ENCODE measurements around the gene MYL10. TPM values are rescaled to one million over a fixed set of nuclear protein-coding genes. Genes with fewer than 3 reads are reported as not detected.

The MYL10 gene
- not detected in 2 replicates for total RNA-seq (2022)
- Bru-seq, nascent RNA = not detected
- percentile 11 among the genes with signal in this experiment for BruChase-seq, experiment 1, labeled RNA remaining after a 2-hour chase
- not detected for BruChase-seq, experiment 2, labeled RNA remaining after a 6-hour chase
- long read RNA-seq = 0 reads

GRCh38 chr7:101629171-101629570, at the start of gene MYL10:
Gene MYL10 (minus strand): TSS chr7:101629296. CDS start chr7:101629118, 178 bp downstream.
- Mint-ChIP-seq H3K27me3 (ENCODE audit: insufficient read depth, unreplicated experiment) (no peaks in the 10 kb centered on the region), H3K4me1 (ENCODE audit: low read depth, unreplicated experiment) (peaks cover 15% of the 10 kb centered on the region), H3K9me3 (ENCODE audit: unreplicated experiment) (no peaks in the 10 kb centered on the region), H3K27ac (ENCODE audit: unreplicated experiment) (no peak within 1 kb of the TSS), H3K4me3 (ENCODE audit: unreplicated experiment) (no peak within 1 kb of the TSS), H3K36me3 (ENCODE audit: insufficient read depth, unreplicated experiment) (no peaks in the 10 kb centered on the region)
- TF ChIP-seq CTCF (IDR thresholded peaks at IDR 0.05; ENCODE audit: insufficient read depth in 1 of 2, low read depth in 1 of 2, low read length in 1 of 2, severe bottlenecking in 1 of 2, unreplicated experiment in 1 of 2) = no peak
- Histone ChIP-seq H3K9me3 (no peaks in the 10 kb centered on the region), H3K36me3 (ENCODE audit: control insufficient read depth, insufficient read depth, low read length) (no peaks in the 10 kb centered on the region), H3K27me3 (replicated peaks; ENCODE audit: control insufficient read depth, insufficient read depth, low read length) (no peaks in the 10 kb centered on the region), H3K4me1 (no peaks in the 10 kb centered on the region), H3K4me3 (ENCODE audit: low read depth, low read length) (no peak within 1 kb of the TSS)
- no peak for DNase-seq
- intact Hi-C loops (cut with micrococcal nuclease; ENCODE audit: unreplicated experiment) = no loop called here
- CTCF ChIA-PET = no interaction called here
- no TSS peak for BruUV-seq (replicated peaks)
- POLR2A ChIA-PET = no interaction called here

DNA sequence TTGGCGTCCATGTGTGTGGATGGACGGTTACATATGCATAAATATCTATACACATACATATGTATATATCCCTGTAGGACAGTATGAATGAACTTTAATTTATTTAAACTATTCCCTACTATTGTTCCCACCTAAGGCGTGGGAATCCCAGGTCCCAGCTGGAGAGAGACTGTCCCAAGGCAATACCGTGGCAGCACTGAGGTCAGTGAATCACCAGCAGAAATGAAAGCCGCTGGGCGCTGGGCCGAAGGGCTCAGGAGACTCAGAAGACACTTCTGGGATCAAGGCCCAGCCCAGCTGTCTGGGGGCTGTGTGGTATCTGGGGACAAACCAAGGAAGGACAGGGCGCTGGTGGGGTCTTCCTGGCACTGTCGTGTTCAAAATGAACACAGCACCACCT, 49.6 kb upstream of the MYL10 start:
- ChIA-PET CTCF (no interaction called here), POLR2A (no interaction called here)
- no peaks in the 10 kb centered on the region for H3K9me3 ChIP-seq
- TF ChIP-seq CTCF (IDR thresholded peaks at IDR 0.05; ENCODE audit: insufficient read depth in 1 of 2, low read depth in 1 of 2, low read length in 1 of 2, severe bottlenecking in 1 of 2, unreplicated experiment in 1 of 2) = no peak
- H3K27ac Mint-ChIP-seq (ENCODE audit: unreplicated experiment) = no peak overlapping the region
- no peak overlapping the region for H3K4me3 ChIP-seq (ENCODE audit: low read depth, low read length)
- no peak overlapping the region for H3K4me3 Mint-ChIP-seq (ENCODE audit: unreplicated experiment)
- no peaks in the 10 kb centered on the region for H3K4me1 ChIP-seq
- H3K36me3 ChIP-seq (ENCODE audit: control insufficient read depth, insufficient read depth, low read length) = no peaks in the 10 kb centered on the region
- intact Hi-C loops (cut with micrococcal nuclease; ENCODE audit: unreplicated experiment) = no loop called here
- no peaks in the 10 kb centered on the region for H3K27me3 ChIP-seq (replicated peaks; ENCODE audit: control insufficient read depth, insufficient read depth, low read length)
- no peaks in the 10 kb centered on the region for H3K36me3 Mint-ChIP-seq (ENCODE audit: insufficient read depth, unreplicated experiment)
- no TSS peak for BruUV-seq (replicated peaks)
- no peaks in the 10 kb centered on the region for H3K27me3 Mint-ChIP-seq (ENCODE audit: insufficient read depth, unreplicated experiment)
- no peaks in the 10 kb centered on the region for H3K4me1 Mint-ChIP-seq (ENCODE audit: low read depth, unreplicated experiment)
- H3K9me3 Mint-ChIP-seq (ENCODE audit: unreplicated experiment) = no peaks in the 10 kb centered on the region
- DNase-seq = no peak

DNA sequence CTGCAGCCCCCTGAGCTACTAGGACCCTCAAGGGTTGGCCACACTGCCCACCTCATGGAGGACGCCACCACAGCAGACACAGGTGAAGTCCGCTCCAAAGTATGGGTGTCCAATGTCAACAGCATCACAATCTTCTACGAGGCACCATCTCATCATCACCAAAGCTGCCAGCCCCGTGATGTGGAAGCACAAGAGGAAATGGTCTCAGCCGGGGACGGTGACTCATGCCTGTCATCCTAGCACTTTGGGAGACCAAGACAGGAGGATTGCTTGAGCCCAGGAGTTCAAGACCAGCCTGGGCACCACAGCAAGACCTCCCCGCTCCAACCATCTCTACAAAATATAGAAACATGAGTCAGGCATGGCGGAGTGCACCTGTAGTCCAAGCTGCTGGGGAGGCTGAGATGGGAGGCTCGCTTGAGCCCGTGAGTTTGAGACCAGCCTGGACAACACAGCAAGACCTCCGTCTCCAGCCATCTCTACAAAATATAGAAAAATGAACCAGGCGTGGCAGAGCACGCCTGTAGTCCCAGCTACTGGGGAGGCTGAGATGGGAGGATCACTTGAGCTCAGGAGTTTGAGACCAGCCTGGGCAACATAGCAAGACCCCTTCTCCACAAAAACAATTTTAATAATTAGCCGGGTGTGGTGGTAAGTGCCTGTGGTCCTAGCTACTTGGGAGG, 48.8 kb upstream of the MYL10 start:
- CTCF ChIA-PET = no interaction called here
- no peaks in the 10 kb centered on the region for H3K9me3 Mint-ChIP-seq (ENCODE audit: unreplicated experiment)
- Histone ChIP-seq H3K9me3 (peaks cover under 1% of the 10 kb centered on the region; the same call in 1 of the 2 replicates), H3K36me3 (ENCODE audit: control insufficient read depth, insufficient read depth, low read length) (no peaks in the 10 kb centered on the region), H3K4me3 (ENCODE audit: low read depth, low read length) (no peak overlapping the region), H3K4me1 (no peaks in the 10 kb centered on the region), H3K27me3 (replicated peaks; ENCODE audit: control insufficient read depth, insufficient read depth, low read length) (no peaks in the 10 kb centered on the region)
- H3K4me3 Mint-ChIP-seq (ENCODE audit: unreplicated experiment) = no peak overlapping the region
- no peak for TF ChIP-seq CTCF (IDR thresholded peaks at IDR 0.05; ENCODE audit: insufficient read depth in 1 of 2, low read depth in 1 of 2, low read length in 1 of 2, severe bottlenecking in 1 of 2, unreplicated experiment in 1 of 2)
- no peak for DNase-seq
- no TSS peak for BruUV-seq (replicated peaks)
- H3K4me1 Mint-ChIP-seq (ENCODE audit: low read depth, unreplicated experiment) = no peaks in the 10 kb centered on the region
- POLR2A ChIA-PET = no interaction called here
- intact Hi-C loops (cut with micrococcal nuclease; ENCODE audit: unreplicated experiment) = no loop called here
- H3K36me3 Mint-ChIP-seq (ENCODE audit: insufficient read depth, unreplicated experiment) = no peaks in the 10 kb centered on the region
- no peaks in the 10 kb centered on the region for H3K27me3 Mint-ChIP-seq (ENCODE audit: insufficient read depth, unreplicated experiment)
- no peak overlapping the region for H3K27ac Mint-ChIP-seq (ENCODE audit: unreplicated experiment)

Measured in Caco-2 (cell line).